ENCODE measurements around the gene SRP19.
"Not testable (repeated sequence)": the region's sequence is repeated elsewhere in the genome, so short reads cannot be mapped to it uniquely, and the experiment has no call there.

SRP19 gene

DNA sequence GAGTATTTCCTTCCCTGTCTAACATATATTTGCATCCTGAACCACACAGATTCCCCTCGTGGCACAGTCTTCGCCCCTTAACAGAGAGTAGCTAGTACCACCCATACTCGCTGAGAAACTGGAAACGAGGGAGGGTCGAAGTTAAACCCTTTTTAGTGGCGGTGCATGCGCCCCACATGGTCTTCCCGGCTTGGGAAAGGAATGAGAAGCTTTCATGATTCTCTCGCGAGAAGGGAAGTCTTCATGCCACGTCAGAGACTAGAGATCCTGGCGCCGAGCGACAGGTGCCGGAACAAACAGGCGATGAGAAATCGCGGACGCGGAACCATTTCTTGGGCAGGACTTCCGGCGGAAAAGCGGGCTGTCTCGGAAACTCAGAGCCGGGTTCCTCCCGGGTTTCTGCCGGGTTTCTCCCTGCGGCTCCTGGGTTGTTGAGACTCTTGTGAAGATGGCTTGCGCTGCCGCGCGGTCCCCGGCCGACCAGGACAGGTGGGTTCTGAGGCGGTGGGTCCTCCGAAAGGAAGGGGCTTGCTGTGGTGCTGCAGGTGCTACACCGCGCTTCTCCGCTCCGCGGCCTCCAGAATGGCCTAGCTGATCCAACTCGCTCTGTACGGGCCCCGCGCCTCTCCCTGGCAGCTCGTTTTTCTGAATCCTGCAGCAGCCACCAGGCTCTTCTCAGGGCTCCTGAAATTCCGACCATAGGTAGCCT, at the start of gene SRP19:
SRP19 (plus strand) TSS at position 359 of the 709 bp plus-strand sequence; CDS start at position 449, 90 bp downstream.
- DNase-seq, result peak; percentile 98

DNA sequence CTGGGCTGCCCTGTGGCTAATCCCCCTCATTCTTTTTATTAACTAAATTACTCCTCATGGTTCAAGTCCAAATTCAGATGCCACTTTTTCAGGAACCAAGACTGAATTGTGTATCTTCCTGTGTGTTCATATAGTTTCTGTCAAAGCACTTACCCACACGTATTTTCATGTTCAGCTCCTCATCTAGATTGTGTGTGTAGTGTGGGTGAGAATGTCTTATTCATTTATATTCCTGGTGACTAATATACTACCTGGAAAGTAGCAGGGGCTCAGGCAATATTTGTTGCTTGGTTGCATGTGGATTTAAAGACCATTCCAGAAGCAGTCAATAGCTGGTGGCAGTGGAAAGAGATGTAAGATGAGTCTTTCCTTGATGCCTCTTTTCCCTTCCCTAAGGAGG, 48.5 kb upstream of the SRP19 start:
- DNase-seq, result no peak

DNA sequence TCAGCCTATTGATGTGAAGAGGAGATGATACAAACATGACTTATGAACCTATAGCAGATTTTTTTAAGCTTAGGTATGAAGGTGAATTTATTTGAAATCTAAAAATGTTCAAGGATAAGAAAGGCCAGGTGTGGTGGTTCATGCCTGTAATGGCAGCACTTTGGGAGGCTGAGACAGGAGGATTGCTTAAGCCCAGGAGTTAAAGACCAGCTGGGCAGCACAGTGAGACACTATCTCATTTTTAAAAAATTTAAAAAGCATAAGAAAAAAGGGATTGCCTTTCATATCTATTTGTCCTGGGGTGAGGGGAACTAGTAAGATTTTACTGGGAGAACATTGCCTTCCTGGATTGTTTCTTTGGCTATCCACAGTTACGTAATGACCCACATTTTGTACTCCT, 40.8 kb upstream of the SRP19 start:
- no peak for DNase-seq

DNA sequence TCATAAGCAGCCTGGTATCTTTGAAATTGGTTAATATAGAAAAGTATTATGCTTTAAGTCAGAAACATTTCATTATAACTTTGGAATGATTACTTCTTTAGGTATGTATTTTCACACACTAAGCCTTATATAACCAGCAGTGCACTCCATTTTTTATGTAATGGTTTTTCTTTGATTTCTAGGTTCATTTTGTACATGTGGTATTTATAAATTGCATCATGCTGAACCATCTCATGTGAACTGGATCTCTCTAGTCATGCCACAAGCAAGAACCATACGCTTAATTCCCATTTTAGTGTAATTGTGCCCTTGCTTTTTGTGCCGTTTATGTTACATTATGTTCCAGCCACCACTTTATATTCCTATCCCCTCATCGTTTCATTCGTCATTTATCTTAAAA, 38.6 kb upstream of the SRP19 start:
- DNase-seq, result no peak

DNA sequence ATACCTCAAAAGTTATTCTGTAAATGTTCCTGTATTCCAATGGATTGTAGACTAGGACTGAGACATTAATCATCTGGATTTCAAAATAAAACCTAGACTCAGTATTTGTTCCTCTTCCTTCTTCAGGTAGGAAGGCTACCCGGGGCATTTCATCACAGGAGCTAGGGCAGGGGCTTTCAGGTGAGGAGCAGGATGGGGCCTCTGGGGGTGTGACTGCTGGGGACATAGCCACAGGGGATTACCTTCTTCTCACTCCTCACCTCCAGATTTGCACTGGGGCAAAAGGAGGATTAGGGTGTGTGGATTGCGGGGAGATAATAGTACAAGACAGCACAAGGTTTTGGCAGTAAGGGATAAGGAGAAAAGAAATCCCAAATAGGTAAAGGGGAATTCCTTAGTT, 37.9 kb upstream of the SRP19 start:
- no peak for DNase-seq

DNA sequence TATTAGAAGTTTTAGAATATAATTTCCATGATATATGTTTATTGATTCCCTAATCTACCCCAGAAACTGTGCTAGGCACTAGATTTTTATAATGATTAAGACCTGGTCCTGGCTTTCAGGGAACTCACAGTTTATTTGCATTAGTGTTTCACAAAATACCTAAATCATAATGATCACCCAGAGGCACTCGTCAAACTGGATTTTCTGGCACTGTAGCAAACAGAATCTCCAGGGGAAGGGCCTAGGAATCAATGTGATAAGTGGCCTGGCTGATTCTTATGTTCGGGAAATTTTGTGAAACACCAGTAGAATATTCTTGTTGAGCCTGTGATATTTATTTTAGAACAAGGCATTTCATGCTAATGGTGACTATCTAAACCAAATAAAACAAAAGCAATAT, 37.4 kb upstream of the SRP19 start:
- no peak for DNase-seq

DNA sequence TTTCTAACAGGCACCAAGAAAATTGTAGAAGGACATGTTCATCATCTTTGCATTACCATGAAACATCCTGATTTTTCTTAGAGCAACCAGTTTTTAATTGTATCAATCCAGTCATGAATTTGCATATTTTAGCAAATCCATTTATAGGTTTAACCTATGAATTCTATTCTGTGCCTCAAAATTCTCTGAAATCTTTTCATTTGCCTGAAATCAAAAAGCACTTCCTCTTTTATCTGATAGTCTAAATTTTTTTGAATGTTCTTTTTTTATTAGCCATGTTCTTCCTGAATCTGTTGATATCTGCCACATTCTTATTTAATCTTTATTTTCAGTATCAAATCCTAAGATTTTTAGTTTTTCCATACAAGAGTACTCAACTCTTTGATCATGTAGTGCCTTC, 36.9 kb upstream of the SRP19 start:
- DNase-seq, result no peak

DNA sequence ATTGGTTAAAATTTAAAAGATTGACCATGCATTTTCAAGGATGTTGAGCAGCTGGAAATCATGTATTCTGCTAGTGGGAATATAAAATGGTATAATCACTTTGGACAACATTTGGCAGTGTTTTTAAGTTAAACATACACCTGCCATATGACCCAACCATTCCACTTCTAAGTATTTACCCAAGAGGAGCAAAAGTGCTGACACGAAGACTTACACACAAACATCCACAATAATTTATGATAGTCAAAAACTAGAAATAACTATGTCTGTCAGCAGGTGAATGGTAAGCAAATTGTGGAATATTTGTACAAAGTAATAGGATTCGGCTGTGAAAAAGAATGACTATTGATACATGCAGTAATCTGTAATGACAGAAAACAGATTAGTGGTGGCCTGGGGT, 30.7 kb upstream of the SRP19 start:
- no peak for DNase-seq

DNA sequence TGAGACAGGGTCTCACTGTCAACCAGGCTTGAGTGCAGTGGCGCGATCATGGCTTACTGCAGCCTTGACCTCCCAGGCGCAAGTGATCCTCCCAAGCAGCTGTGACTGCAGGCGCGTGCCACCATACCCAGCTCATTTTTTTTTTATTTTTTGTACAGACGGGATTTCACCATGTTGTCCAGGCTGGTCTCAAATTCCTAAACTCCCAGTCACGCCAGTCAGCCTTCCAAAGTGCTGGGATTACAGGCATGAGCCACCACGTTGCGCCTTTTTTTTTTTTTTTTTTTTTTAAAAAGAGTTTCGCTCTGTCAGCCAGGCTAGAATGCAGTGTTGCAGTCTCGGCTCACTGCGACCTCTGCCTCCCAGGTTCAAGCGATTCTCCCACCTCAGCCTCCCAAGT, 27.1 kb upstream of the SRP19 start:
- DNase-seq, result no peak

DNA sequence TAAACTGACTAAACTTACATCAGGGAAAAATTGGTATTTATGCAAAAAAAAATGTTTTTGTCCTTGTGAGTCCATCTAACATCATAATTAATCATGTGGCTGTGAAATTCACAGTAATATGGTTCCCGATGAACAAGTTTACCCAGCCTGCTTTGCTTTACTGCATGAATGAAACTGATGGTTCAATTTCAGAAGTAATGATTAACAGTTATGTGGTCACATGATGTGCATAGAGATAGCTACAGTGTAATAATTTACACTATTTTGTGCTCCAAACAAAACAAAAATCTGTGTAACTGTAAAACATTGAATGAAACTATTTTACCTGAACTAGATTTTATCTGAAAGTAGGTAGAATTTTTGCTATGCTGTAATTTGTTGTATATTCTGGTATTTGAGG, 16.6 kb upstream of the SRP19 start:
- DNase-seq, result no peak

DNA sequence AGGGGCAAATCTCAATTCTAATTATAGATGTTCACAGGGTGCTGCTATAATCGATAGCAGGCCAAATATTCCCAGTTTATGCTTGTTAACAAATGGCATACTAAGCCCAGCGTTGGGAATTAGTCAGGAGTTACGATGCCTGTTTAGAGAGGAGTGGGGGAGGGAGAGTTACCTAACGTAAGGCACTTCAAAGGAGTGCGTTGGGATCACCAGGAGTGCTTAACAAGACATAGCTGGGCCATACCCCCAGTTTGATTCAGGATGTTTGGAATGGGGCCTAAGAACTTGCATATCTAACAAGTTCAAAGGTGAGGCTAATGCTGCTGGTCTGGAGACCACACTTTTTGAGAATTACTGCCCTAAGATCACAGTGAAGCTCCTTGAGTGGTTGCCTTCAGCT, 14.5 kb upstream of the SRP19 start:
- no peak for DNase-seq

DNA sequence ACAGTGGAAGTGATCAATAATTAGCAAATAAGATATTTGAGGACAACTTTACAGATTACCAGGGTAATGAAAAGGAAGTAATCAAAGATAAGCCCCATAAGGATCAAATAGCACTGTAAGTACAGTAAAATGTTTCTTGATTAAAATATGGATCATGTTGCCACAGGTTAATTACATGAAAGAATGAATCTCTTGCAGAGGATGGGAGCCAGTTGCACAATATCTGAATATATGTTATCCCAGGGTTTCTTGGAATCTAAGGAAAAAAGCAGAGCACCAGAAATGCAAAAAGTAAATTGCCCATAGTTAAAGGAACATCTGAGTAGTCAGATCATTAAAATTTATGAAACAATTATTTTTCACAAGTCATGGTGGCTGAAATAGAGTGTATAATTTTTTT, 13.8 kb upstream of the SRP19 start:
- DNase-seq, result no peak

DNA sequence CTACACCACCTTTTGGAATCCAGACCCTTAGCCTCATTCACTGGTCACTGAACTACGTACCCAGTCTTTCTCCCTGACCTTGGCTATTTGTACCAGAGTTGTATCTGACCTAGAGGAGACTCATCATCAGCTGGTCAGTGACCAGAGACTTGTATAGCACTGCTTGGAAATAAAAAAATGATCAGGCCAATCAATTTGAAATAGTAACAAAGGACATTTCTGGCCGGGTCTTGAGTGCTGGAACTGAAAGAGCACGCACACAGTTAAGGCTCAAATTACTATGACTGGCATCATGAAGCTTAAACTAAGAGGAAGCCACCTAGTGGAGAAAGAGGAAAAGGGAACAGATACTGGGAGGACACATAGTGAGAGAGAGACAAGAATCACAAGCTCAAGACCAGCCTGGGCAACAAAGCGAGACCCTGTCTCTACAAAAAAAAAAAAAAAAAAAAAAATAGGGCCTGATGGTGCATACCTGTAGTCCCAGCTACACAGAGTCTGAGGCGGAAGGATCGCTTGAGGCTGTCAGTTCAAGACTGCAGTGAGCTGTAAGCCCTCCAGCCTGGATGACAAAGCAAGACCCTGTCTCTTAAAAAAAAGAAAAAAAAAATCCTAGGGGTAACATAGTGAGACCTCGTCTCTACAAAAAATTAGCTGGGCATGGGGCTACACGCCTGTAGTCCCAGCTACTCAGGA, 12.8 kb upstream of the SRP19 start:
- peak; percentile 81 for DNase-seq

DNA sequence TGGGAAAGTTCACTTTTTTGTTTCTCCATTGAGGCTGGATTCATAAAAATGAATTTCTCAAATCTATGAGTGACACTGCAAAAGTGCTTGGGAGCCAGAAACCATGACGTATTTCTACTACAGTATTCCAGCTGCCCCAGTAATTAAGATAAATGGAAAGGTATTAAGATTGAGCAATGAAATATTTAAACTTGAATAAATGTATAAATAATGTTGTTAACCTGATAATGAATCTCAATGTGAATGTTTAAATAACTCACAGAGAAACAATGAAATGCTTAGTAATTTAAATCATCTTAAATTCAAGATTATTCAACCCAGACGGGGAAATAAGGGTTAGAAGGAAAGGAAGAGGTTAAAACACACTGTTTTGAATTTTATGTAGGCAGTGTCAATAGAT, 11.2 kb upstream of the SRP19 start:
- no peak for DNase-seq

DNA sequence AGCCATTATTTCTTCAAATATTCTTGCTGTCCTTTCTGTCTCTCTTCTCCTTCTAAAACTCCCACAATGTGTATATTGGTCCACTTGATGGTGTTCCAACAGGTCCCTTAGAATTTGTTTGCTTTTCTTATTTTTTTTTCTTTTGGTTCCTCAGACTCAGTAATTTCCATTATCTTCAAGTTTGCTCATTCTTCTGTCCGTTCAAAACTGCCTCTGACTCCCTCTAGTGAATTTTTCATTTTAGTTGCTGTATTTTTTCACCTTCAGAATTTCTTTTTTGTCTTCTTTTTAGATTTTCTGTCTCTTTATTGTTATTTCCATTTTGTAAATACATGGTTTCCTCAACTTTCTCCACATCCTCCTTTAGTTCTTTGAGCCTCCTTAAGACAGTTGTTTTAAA, 6.4 kb upstream of the SRP19 start:
- no peak for DNase-seq

DNA sequence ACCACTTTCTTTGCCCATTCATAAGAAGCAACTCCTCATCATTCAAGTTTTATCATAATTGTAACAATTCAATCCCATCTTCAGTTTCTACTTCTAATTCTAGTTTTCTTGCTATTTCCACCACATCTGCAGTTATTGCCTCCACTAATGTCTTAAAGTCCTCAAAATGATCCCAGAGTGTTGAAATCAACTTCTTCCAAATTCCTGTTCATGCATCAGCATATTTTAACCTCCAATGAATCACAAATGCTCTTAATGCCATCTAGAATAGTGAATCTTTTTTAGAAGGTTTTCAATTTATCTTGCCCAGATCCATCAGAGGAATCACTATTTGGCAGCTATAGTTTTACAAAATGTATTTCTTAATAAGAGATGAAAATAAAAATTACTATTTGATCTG, 3.2 kb upstream of the SRP19 start:
- no peak for DNase-seq

DNA sequence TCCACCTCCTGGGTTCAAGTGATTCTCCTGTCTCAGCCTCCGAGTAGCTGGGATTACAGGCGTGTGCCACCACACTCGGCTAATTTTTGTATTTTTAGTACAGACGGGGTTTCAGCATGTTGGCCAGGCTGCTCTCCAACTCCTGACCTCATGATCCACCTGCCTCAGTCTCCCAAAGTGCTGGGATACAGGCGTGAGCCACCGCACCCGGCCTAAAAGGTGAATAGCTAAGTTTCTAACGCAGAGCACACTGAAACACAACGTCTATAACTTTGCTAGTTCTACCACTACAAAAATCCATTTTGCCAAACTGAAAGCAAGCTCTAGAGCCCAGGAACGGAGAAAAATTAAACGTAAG, 537 bp upstream of the SRP19 start:
- DNase-seq, result not testable (repeated sequence)

DNA sequence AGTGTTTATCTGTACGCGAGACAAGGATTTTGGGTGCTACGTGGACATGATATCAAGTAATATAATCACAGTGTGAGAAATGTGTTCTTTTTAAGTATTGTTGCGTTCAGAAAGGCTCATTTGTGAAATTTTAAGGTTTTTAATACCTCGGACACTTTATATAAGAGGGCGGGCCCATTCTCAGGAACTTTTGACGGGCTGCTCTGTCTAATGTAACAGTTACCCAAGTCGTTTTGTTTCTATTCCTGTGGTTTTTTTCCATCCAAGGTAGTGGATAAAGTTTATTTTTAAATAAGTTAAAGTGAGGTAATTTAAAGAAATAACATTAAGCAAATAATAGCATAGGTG, 525 bp downstream of the SRP19 start:
- DNase-seq, result no peak

DNA sequence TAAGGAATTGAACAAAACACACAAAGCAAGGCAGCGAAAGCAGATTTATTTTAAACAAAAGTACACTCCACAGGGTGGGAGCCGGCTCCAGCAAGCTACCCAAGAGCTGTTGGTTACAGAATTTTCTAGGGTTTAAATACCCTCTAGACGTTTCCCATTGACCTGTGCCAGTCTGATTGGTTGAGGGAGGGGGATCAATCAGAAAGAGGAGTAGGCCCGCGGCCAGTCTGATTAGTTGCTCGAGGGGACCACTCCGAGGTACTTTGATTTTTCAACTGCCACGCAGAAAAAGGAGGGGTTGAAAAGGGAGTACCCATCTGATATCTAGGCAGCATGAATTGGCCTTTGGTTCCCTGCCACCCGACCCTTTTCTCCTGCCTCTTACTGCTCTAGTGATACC, 998 bp downstream of the SRP19 start:
- no peak for DNase-seq

DNA sequence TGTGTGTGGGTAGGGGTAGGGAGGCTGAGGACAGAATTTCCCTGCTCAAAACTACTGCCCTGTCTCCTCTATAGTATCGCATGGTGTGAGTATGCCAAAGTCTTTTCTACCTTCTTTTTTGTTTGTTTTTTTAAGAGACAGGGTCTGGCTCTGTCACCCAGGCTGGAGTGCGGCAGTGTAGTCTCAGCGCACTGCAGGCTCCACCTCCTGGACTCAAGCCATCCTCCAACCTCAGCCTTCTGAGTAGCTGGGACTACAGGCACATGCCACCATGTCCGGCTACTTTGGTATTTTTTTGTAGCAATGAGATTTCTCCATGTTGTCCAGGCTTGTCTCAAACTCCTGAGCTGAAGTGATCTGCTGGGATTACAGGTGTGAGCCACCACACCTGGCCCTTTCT, 2.5 kb downstream of the SRP19 start:
- DNase-seq, result no peak

DNA sequence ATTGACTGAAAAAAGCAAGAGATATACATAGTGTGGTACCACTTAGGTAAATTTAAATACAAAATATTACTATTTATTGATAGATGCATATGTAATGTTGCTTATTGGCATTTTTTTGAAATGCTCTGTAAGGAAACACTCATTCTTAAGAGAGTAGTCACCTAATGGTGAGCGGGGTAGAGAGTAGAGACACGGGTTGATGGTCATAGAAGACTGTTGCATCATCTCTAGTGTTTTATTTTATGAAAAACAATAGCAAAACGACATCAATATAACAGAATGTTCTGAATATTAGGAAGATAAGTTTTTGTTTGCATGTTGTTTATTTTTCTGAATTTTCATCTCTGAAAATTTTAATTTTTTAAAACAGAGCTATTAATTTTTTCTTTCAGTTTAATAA, 4.0 kb downstream of the SRP19 start:
- no peak for DNase-seq

DNA sequence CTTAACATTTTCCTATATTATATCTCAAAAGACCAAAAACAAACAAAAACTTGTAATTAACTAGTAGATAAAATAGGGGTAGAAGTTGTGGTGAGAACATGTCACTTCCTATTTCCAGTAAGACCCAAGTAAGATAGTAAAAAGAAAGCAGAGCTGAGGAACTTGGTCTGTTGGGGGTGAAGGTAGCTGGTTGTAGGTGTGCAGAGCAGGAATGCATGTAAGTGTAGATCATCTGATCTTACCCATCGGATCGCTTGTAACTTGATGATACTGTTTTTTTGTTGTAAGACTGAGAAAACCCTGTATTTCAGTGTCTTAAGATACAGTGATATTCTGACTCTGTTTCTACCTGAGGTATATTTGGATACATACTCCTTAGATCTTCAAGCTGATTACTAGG, 5.7 kb downstream of the SRP19 start:
- no peak for DNase-seq

DNA sequence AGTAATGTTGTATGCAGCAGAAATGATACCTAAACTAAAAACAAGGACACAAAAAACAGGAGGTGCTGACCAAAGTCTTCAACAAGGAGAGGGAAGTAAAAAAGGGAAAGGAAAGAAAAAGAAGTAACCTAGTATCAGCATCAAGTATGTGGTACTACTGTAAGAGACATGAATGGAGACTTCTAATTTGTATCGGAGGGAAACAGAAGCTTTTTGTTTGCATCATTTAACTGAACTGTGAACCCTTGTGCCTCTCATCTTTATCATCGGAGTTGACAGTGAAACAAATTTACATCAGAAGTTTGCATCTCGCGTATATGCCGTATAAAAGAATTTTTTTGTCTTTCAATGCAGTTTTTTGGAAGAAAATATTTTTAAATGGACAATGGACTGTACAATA, 6.3 kb downstream of the SRP19 start:
- no peak for DNase-seq

DNA sequence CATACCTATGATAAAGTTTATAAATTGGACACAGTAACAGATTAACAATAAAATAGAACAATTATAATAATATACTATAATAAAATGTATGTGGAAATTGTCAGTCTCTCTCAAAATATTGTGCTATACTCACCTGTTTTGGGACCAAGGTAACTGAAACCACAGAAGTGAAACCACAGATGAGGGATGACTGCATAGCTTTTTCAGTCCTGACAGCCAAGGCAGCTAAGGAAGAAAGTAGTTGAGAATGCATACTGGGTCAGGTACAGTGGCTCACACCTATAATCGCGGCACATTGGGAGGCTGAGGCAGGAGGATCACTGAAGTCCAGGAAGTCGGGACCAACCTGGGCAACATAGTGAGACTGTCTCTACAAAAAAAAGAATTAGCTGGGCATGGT, 8.9 kb downstream of the SRP19 start:
- DNase-seq, result no peak

DNA sequence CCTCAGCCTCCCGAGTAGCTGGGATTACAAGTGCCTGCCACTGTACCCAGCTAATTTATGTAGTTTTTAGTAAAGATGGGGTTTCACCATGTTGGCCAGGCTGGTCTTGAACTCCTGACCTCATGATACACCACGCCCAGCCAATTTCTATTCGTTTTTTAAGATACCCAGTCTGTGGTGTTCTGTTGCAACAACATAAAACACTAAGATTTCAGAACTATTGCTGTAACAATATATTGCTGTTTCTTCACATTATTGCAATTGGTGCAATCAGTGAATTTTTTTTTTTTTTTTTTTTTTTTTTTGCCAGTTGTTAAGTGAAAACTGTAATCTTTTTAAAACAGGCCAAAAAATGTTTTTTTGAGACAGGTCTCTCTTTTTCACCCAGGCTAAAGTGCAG, 9.9 kb downstream of the SRP19 start:
- DNase-seq, result no peak

Data from HCEC 1CT (cell line).